ENCODE measurements around the gene ISG15.

DNA sequence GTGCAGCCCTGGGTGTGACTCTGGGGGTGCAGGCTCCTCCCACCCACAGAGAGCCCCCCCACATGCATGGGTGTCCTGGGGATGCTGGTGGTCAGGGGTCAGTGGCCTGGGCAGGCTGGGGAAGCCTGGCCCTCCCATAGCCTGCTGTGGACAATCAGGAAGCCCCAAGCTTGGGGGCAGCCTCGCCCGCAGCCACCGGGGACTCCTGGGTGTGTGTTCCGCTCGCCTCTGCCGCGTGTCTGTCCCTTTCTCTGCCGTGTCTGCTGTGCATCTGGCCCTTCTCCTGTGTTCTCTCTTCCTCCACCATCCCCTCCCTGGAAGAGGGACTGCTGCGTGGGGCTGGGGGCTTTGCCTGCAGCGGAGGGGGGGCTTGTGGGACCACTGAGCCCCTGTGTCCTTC, 29.5 kb downstream of the ISG15 start:
- TF ChIP-seq, protein P1, sequence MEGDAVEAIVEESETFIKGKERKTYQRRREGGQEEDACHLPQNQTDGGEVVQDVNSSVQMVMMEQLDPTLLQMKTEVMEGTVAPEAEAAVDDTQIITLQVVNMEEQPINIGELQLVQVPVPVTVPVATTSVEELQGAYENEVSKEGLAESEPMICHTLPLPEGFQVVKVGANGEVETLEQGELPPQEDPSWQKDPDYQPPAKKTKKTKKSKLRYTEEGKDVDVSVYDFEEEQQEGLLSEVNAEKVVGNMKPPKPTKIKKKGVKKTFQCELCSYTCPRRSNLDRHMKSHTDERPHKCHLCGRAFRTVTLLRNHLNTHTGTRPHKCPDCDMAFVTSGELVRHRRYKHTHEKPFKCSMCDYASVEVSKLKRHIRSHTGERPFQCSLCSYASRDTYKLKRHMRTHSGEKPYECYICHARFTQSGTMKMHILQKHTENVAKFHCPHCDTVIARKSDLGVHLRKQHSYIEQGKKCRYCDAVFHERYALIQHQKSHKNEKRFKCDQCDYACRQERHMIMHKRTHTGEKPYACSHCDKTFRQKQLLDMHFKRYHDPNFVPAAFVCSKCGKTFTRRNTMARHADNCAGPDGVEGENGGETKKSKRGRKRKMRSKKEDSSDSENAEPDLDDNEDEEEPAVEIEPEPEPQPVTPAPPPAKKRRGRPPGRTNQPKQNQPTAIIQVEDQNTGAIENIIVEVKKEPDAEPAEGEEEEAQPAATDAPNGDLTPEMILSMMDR (IDR thresholded peaks at IDR 0.05; ENCODE audit: insufficient read depth, low read length, poor library complexity, severe bottlenecking): no peak
- TF ChIP-seq EZH2phosphoT487 (conservative IDR thresholded peaks at IDR 0.05; ENCODE audit: low read length): no peak

Measured in SU-DHL-6 (cell line).